Activated T-helper 1 cell treated with anti-CD3 and anti-CD28 coated beads, Interleukin-12 subunit alpha, Interleukin-12 subunit beta, Interleukin-2, Interleukin-4 antibody, amounts not matched to agents 30 ng/mL and 10 ng/mL and 1 ng/mL, durations not matched to agents 14 hours and 24 hours and 36 hours (primary cell): ENCODE results near the gene ABCB7. TPM values are rescaled to one million over a fixed set of nuclear protein-coding genes. Genes with fewer than 3 reads are reported as not detected.
"Not testable (repeated sequence)": the region's sequence is repeated elsewhere in the genome, so short reads cannot be mapped to it uniquely, and the experiment has no call there.

Source experiments
- DNase-seq: peaks from one replicate; pipeline ENCODE4 v3.0.0; 2021; ENCODE audit warnings: low spot score
- H3K27ac Mint-ChIP-seq: one replicate; pipeline ENCODE4 v1.8.0; 2021; ENCODE audit warnings: mild to moderate bottlenecking, mixed read lengths
- H3K27me3 Mint-ChIP-seq: one replicate; pipeline ENCODE4 v1.8.0; 2022; ENCODE audit warnings: mild to moderate bottlenecking, moderate library complexity, mixed read lengths; ENCODE audit not compliant: insufficient read depth
- H3K36me3 Mint-ChIP-seq: one replicate; pipeline ENCODE4 v1.8.0; 2021; ENCODE audit warnings: low read depth, mixed read lengths
- H3K4me1 Mint-ChIP-seq: one replicate; pipeline ENCODE4 v1.8.0; 2021; ENCODE audit warnings: low read depth, mixed read lengths
- H3K4me3 Mint-ChIP-seq: one replicate; pipeline ENCODE4 v1.8.0; 2021; ENCODE audit warnings: mild to moderate bottlenecking, moderate library complexity, mixed read lengths
- H3K9me3 Mint-ChIP-seq: one replicate; pipeline ENCODE4 v1.8.0; 2021; ENCODE audit warnings: mixed read lengths
- intact Hi-C: fragments of 100-400 bp; cut with micrococcal nuclease; formaldehyde crosslinking; loops from one replicate; pipeline ENCODE4 v1.15.1; 2024
- total RNA-seq: library from RNA; stranded (reverse); gene quantifications from 2 replicates; pipeline ENCODE4 v1.2.3, GENCODE V29; 2022

The ABCB7 gene
- total RNA-seq, 1 donor from 2014 or later = 37.4 TPM

DNA sequence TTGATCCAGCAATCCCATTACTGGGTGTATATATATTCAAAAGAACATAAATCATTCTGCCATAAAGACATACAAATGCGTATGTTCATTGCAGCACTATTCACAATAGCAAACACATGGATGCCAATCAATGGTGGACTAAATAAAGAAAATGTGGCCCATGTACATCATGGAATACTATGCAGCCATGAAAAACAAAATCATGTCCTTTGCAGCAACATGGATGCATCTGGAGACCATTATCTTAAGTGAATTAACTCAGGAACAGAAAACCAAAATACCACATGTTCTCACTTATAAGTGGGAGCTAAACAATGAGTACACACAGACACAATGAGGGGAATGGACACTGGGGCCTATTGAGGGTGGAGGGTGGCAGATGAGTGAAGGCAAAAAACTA is 81.6 kb downstream of the ABCB7 start:
- no peak overlapping the region for H3K4me3 Mint-ChIP-seq
- H3K4me1 Mint-ChIP-seq = no peaks in the 10 kb centered on the region
- DNase-seq = no peak
- H3K27ac Mint-ChIP-seq = no peak overlapping the region
- peaks cover 6% of the 10 kb centered on the region for H3K36me3 Mint-ChIP-seq
- intact Hi-C loops = no loop called here
- H3K9me3 Mint-ChIP-seq = no peaks in the 10 kb centered on the region
- H3K27me3 Mint-ChIP-seq = no peaks in the 10 kb centered on the region

DNA sequence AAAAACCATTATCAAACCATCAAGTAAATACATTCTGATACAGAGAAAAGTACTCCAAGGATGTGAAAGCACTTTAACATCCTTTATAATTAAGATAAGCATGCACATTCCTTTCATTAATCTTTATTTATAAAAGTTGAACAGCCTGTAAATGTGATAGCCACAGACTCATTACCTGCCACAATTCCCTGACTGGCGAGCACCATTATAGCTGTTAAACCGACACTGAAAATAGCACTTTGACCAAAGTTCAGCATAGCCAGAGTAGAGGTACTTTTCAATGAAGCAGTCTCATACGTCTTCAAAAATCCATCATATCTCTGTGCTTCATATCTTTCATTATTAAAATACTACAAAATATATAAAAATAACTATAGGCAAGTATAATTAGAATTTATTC is 84.7 kb downstream of the ABCB7 start:
- Mint-ChIP-seq H3K4me1 (peaks cover 4% of the 10 kb centered on the region), H3K9me3 (no peaks in the 10 kb centered on the region), H3K27me3 (no peaks in the 10 kb centered on the region), H3K4me3 (no peak overlapping the region), H3K36me3 (peaks cover 6% of the 10 kb centered on the region), H3K27ac (no peak overlapping the region)
- intact Hi-C loops = no loop called here
- DNase-seq = no peak

DNA sequence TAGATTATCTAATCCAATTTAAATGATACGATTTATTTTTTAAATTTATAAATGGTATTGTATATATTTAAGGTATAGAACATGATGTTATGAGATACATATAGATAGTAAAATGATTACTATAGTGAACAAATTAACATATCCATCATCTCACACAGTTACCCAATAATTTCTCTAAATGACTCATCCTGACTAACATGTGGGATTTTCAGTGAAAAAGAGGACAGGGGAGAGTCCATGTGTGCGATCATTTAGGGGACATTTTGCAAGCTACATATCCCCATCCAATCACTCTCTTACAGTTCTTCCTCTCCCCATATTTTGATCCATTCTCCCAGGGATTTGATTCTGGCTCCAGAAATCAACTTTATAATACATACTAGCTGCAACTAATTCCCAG is 88.2 kb downstream of the ABCB7 start:
- no peak for DNase-seq
- H3K4me1 Mint-ChIP-seq = peaks cover 4% of the 10 kb centered on the region
- no peak overlapping the region for H3K4me3 Mint-ChIP-seq
- peak overlapping the region; percentile 44 for H3K27ac Mint-ChIP-seq
- no peaks in the 10 kb centered on the region for H3K27me3 Mint-ChIP-seq
- intact Hi-C loops = loop anchor here (5.0 kb wide), 1 partner anchor 89 kb away; the partner anchor contains the start of gene ABCB7
- H3K36me3 Mint-ChIP-seq = peaks cover 1% of the 10 kb centered on the region
- H3K9me3 Mint-ChIP-seq = no peaks in the 10 kb centered on the region

DNA sequence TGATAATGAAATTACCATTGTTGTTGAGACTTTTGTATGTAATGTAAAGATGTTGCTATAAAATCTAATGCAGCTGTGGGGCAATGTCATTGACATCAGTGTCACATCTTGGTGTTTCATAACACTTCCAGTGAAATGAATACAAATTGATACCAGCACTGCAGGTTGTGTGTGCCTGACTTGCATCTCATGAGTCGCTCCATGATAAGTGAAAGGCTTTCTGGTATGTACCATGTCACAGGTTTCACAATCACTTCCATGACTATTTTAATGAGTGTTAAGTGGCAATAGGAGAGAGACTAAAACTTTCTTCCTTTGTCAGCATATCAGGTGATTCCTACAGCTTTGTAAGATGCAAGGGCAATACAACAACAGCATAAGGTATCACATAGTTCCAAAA is 94.4 kb downstream of the ABCB7 start:
- no peak for DNase-seq
- peaks cover 6% of the 10 kb centered on the region for H3K36me3 Mint-ChIP-seq
- no peaks in the 10 kb centered on the region for H3K27me3 Mint-ChIP-seq
- no peak overlapping the region for H3K4me3 Mint-ChIP-seq
- intact Hi-C loops = no loop called here
- H3K9me3 Mint-ChIP-seq = no peaks in the 10 kb centered on the region
- H3K27ac Mint-ChIP-seq = no peak overlapping the region
- no peaks in the 10 kb centered on the region for H3K4me1 Mint-ChIP-seq

DNA sequence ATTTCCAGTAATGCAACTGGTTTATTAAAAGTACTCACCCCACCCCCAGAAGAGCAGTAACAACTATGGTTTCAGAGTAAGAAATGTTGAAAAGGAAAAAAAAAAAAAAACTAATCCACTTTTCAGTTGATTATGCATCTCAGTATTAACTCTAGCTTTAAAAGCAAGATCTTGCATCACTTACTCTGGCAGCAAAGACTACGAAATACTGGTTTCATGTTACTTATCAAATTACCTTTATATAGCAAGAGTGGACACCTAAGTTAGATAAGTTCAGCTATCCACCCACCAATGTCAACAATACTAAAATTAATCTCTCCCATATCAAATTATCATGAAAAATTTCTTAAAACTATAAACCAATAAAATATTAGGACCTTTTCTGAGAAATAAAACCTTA is 105.0 kb downstream of the ABCB7 start:
- intact Hi-C loops = no loop called here
- no peak overlapping the region for H3K4me3 Mint-ChIP-seq
- no peaks in the 10 kb centered on the region for H3K9me3 Mint-ChIP-seq
- peaks cover 5% of the 10 kb centered on the region for H3K36me3 Mint-ChIP-seq
- no peaks in the 10 kb centered on the region for H3K4me1 Mint-ChIP-seq
- no peaks in the 10 kb centered on the region for H3K27me3 Mint-ChIP-seq
- H3K27ac Mint-ChIP-seq = no peak overlapping the region
- no peak for DNase-seq

DNA sequence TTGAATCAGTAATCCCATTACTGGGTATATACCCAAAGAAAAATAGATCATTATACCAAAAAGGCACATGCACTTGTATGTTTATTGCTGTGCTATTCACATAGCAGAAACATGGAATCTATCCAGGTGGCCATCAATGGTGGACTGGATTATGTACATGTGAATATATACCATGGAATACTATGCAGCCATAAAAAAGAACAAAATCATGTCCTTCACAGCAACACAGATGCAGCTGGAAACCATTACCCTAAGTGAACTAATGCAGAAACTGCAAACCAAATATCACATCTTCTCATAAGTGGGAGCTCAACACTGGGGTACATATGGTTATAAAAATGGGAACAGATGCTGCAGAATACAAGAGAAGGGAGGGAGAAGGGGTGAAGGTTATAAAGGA is 110.7 kb downstream of the ABCB7 start:
- H3K4me1 Mint-ChIP-seq = no peaks in the 10 kb centered on the region
- no peaks in the 10 kb centered on the region for H3K27me3 Mint-ChIP-seq
- intact Hi-C loops = no loop called here
- DNase-seq = no peak
- no peaks in the 10 kb centered on the region for H3K9me3 Mint-ChIP-seq
- H3K27ac Mint-ChIP-seq = no peak overlapping the region
- peaks cover 5% of the 10 kb centered on the region for H3K36me3 Mint-ChIP-seq
- no peak overlapping the region for H3K4me3 Mint-ChIP-seq

DNA sequence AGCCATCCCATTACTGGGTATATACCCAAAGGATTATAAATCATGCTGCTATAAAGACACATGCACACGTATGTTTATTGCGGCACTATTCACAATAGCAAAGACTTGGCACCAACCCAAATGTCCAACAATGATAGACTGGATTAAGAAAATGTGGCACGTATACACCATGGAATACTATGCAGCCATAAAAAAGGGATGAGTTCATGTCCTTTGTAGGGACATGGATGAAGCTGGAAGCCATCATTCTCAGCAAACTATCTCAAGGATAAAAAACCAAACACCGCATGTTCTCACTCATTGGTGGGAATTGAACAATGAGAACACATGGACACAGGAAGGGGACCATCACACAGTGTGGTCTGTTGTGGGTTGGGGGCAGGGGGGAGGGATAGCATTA is 111.9 kb downstream of the ABCB7 start:
- intact Hi-C loops, H3K4me3 Mint-ChIP-seq, H3K36me3 Mint-ChIP-seq, H3K27me3 Mint-ChIP-seq, H3K9me3 Mint-ChIP-seq, DNase-seq, H3K27ac Mint-ChIP-seq, H3K4me1 Mint-ChIP-seq: not testable (repeated sequence)

DNA sequence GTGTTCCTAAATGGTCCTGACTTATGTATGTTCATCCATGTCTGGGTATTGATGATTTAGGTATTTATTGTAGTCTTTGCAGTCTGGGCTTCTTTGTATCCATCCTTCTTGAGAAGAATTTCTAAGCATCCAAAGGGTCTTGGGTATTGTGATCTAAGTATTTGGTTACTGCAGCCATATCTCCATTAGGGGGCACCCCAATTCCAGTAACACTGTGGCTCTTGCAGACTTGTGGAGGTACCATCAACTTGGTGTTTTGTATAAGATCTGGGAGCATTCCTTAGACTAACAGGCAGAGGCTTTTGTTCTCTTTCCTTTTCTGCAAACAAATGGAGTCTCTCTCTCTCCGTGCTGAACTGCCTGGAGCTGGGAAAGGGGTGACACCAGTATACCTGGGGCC is 117.2 kb downstream of the ABCB7 start:
- Mint-ChIP-seq H3K27ac (no peak overlapping the region), H3K4me3 (no peak overlapping the region), H3K4me1 (no peaks in the 10 kb centered on the region), H3K9me3 (peaks cover 19% of the 10 kb centered on the region), H3K27me3 (no peaks in the 10 kb centered on the region), H3K36me3 (no peaks in the 10 kb centered on the region)
- DNase-seq = no peak
- intact Hi-C loops = loop anchor here (1.0 kb wide), 1 partner anchor 564 kb away; no protein-coding TSS in a partner anchor

Other genes with a start within 250 kb of the ABCB7 start
- gene NEXMIF, start 230.8 kb downstream of the ABCB7 start, total RNA-seq = 0.27 and 0.36 TPM in 2 replicates
- gene UPRT, start 117.8 kb upstream of the ABCB7 start, total RNA-seq = 24.1 and 24.8 TPM in 2 replicates